A673 (cell line): ENCODE results near the gene AMACR.

Experiments
- CTCF ChIP-seq: fragments of 300-800, 200-600 bp; sonication (generic); conservative IDR thresholded peaks from 2 replicates; pipeline ENCODE4 v1.5.1; 2017; ENCODE audit warnings: low read depth, mild to moderate bottlenecking, antibody characterized with exemption, low read length, moderate library complexity, mixed read lengths
- EZH2 ChIP-seq: fragments of 200-600 bp; sonication (generic); IDR thresholded peaks from 2 replicates; pipeline ENCODE4 v1.6.1; 2017; ENCODE audit warnings: borderline replicate concordance, low read depth, mild to moderate bottlenecking, mixed read lengths, antibody characterized with exemption, low read length; ENCODE audit not compliant: poor library complexity, severe bottlenecking

- TF ChIP-seq CTCF (no peak), EZH2 (no peak)
These were observed 5.1 kb downstream of the AMACR start for GRCh38 chr5:34002629-34003328.
